ENCODE measurements around the gene BMP8A.

DNA sequence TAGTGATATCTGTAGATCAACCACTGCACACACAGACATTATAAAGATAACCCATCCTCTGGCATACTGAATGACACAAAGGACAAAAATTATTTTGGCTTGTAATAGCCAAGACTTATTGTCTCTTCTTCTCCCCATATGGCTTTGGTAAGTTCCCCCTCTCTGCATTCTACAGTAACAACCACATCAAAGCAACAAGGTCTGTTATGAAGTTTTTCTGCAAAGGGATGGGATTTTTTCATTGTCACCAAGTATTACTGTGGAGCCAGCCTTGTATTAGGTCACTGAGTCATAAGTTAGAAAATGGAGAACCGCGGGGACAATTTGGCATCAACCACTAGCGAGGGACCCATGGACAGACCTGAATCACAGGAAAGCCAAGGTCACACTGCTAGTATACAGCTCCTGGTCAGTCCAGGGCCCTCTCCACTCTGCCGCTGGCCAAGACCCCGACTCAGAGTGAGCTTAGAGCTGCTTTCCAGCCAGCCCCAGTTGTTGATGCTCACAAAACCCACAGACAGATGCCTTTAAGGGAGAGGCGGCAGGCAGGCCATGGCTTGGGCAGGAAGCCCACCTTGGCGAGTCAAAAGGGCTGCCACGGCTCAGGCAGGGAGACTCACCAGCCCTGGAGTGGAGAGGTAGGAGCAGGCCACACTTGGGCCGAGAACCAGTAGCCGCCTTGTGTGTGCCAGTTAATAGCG lies 79.2 kb downstream of the BMP8A start:
- TF ChIP-seq CTCF (IDR thresholded peaks at IDR 0.05; ENCODE audit: insufficient read depth, low read length, poor library complexity, severe bottlenecking) = no peak
- TF ChIP-seq EZH2phosphoT487 (conservative IDR thresholded peaks at IDR 0.05; ENCODE audit: low read length) = no peak
